Left ventricle myocardium inferior (tissue), 1 donor: ENCODE results near the gene SLC4A1. TPM values are rescaled to one million over a fixed set of nuclear protein-coding genes. Genes with fewer than 3 reads are reported as not detected.

ENCODE experiments used
- DNase-seq: peaks from one replicate; pipeline ENCODE4 v3.0.0-alpha.2; 2020
- H3K27ac ChIP-seq: fragments of 200-600 bp; replicated peaks from 2 replicates; pipeline ENCODE4 v1.8.0; 2021
- H3K27me3 ChIP-seq: fragments of 200-600 bp; 2 replicates; pipeline ENCODE4 v1.8.0; 2021; ENCODE audit warnings: low read depth
- H3K36me3 ChIP-seq: fragments of 200-600 bp; 2 replicates; pipeline ENCODE4 v1.8.0; 2021
- H3K4me1 ChIP-seq: fragments of 200-600 bp; 2 replicates; pipeline ENCODE4 v1.8.0; 2021
- H3K4me3 ChIP-seq: fragments of 200-600 bp; 2 replicates; pipeline ENCODE4 v1.8.0; 2021; ENCODE audit warnings: mild to moderate bottlenecking, moderate library complexity
- H3K9me3 ChIP-seq: fragments of 200-600 bp; replicated peaks from 2 replicates; pipeline ENCODE4 v1.8.0; 2021
- intact Hi-C: fragments of 100-400 bp; cut with micrococcal nuclease; formaldehyde crosslinking; loops from one replicate; pipeline ENCODE4 v1.11.0; 2022
- total RNA-seq: library from RNA; stranded (reverse); fragmentation: NEBNext Ultra II Directional; extraction: Animal tissue kit (Norgen Biotek cat#: 25700); gene quantifications from one replicate; pipeline ENCODE4 v1.2.1, GENCODE V29; 2021
- TF ChIP-seq, protein P1 (sequence below): fragments of 200-600 bp; IDR thresholded peaks from 2 replicates; pipeline ENCODE4 v1.8.0; 2021; ENCODE audit warnings: antibody characterized with exemption, mild to moderate bottlenecking, borderline replicate concordance
- donor health status: DM: no; HTN: yes; CAD: no; lungs with severe emphysema.

Gene SLC4A1
- total RNA-seq, 1 donor from 2014 or later, result not detected

DNA sequence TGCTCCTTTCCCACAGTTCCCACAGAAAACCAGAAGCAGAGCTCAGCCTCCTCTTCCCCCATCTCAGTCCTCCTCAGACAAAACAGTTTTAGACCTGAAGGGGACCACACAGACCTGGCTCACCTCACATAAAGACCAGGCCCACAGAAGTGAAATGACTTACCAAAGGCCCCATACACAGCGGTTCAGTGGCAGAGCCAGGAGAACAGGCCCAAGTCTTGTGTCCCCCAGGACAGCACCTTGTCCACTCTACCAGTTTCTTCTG, 53.8 kb downstream of the SLC4A1 start:
- Histone ChIP-seq H3K4me1 (peaks cover 49% of the 10 kb centered on the region), H3K36me3 (peaks cover 69% of the 10 kb centered on the region), H3K27me3 (no peaks in the 10 kb centered on the region), H3K9me3 (no peaks in the 10 kb centered on the region), H3K27ac (no peak overlapping the region), H3K4me3 (no peak overlapping the region)
- intact Hi-C loops, result loop anchor here (5.0 kb wide), 1 partner anchor 118 kb away; no protein-coding TSS in a partner anchor
- DNase-seq, result no peak
- TF ChIP-seq, protein P1, sequence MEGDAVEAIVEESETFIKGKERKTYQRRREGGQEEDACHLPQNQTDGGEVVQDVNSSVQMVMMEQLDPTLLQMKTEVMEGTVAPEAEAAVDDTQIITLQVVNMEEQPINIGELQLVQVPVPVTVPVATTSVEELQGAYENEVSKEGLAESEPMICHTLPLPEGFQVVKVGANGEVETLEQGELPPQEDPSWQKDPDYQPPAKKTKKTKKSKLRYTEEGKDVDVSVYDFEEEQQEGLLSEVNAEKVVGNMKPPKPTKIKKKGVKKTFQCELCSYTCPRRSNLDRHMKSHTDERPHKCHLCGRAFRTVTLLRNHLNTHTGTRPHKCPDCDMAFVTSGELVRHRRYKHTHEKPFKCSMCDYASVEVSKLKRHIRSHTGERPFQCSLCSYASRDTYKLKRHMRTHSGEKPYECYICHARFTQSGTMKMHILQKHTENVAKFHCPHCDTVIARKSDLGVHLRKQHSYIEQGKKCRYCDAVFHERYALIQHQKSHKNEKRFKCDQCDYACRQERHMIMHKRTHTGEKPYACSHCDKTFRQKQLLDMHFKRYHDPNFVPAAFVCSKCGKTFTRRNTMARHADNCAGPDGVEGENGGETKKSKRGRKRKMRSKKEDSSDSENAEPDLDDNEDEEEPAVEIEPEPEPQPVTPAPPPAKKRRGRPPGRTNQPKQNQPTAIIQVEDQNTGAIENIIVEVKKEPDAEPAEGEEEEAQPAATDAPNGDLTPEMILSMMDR, result no peak

GRCh38 chr17:44213403-44214229, 54.3 kb downstream of the SLC4A1 start:
- peaks cover 49% of the 10 kb centered on the region for H3K4me1 ChIP-seq
- H3K27me3 ChIP-seq, result no peaks in the 10 kb centered on the region
- TF ChIP-seq, protein P1, result no peak
- H3K27ac ChIP-seq, result no peak overlapping the region
- no peaks in the 10 kb centered on the region for H3K9me3 ChIP-seq
- no peak overlapping the region for H3K4me3 ChIP-seq
- intact Hi-C loops, result loop anchor here (5.0 kb wide), 1 partner anchor 119 kb away; no protein-coding TSS in a partner anchor
- H3K36me3 ChIP-seq, result peaks cover 75% of the 10 kb centered on the region
- no peak for DNase-seq

- H3K9me3 ChIP-seq, result no peaks in the 10 kb centered on the region
- peaks cover 43% of the 10 kb centered on the region for H3K4me1 ChIP-seq
Measured at GRCh38 chr17:44212507-44213402, 55.2 kb downstream of the SLC4A1 start.

GRCh38 chr17:44211281-44212265, 56.4 kb downstream of the SLC4A1 start:
- TF ChIP-seq, protein P1, result no peak
- Histone ChIP-seq H3K4me1 (peaks cover 31% of the 10 kb centered on the region), H3K27me3 (no peaks in the 10 kb centered on the region), H3K27ac (no peak overlapping the region), H3K4me3 (no peak overlapping the region), H3K36me3 (peaks cover 87% of the 10 kb centered on the region), H3K9me3 (no peaks in the 10 kb centered on the region)
- intact Hi-C loops, result loop anchor here (5.0 kb wide), 1 partner anchor 121 kb away; no protein-coding TSS in a partner anchor
- DNase-seq, result no peak

More at GRCh38 chr17:44212507-44213402, 55.2 kb downstream of the SLC4A1 start:
- Histone ChIP-seq H3K27me3 (no peaks in the 10 kb centered on the region), H3K36me3 (peaks cover 83% of the 10 kb centered on the region), H3K4me3 (no peak overlapping the region), H3K27ac (no peak overlapping the region)
- intact Hi-C loops, result loop anchor here (5.0 kb wide), 1 partner anchor 120 kb away; no protein-coding TSS in a partner anchor
- no peak for DNase-seq
- TF ChIP-seq, protein P1, result no peak
